NCI-H2196 (cell line): Measurements from ENCODE around the gene S1PR3.
"Not testable (repeated sequence)": the region's sequence is repeated elsewhere in the genome, so short reads cannot be mapped to it uniquely, and the experiment has no call there.

Experiments used
- DNase-seq: peaks from one replicate; lab custom pipeline; 2025; ENCODE audit not compliant: unreplicated experiment; lab: John Stamatoyannopoulos, UW

The S1PR3 gene

DNA sequence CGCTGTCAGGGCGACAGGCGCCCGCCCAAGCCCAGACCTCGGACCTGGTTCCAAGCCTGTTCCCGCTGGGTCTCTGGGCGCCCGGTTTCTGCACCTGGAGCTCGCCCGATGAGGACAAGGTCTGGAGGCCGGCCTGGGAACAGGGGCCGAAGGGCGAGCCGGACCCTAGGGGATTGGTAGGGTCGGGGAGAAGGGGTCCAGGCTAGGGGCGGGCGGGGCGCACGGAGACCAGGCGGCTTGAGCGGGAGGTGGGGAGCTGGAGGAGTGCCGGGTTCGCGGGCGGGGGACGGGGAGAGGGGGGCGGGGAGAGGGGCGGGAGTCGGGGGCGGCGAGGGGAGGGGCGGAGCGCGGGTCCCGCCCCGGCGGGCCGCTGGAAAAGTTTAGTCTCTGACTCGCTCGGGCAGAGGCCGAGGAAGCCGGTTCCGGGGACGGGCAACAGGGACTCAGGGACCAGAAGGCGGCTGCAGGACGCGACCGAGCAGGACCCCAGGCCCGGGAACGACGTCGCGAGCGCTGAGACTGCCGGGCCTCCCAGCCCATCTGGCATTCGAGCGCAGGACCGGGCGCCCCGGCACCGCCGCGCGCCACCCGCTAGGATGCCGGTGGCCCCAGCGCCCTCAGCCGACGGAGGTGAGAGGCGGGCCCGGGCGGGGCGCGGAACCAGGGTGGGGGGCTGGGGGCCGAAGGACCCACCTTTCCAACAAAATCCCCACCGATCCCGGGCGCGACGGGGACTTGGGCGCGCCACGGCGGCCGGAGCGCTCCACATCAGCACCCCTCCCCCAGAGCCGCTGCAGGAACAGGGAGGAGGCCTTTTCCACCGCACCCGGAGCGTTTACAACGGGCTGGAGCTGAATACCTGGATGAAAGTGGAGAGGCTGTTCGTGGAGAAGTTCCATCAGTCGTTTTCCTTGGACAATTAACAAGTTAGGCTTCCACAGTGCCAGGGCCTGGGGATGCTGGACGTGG lies at the start of gene S1PR3:
TSS of gene S1PR3 (plus strand) at position 403 of the 969 bp plus-strand sequence. CDS start 9,733 bp downstream, outside the sequence.
- DNase-seq, result no peak

DNA sequence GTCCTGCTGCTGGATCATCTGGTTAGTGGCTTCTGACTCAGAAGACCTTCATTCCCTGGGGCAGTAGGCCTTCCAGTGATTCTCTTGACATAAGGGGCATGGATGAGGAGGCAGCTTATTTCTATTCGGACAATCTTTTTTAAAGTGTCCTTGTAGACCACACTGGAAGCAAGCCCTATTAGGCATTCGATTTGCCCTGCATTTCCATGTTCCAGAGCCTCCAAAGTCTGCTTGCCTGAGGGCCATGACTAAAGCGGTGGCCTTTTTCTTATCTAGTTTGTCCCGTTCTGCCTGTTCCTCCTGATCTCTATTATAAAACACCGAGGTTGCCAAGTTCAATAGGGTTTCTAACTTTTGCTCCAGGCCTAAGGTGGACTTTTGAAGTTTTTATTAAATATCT lies 49.7 kb upstream of the S1PR3 start:
- DNase-seq, result not testable (repeated sequence)

DNA sequence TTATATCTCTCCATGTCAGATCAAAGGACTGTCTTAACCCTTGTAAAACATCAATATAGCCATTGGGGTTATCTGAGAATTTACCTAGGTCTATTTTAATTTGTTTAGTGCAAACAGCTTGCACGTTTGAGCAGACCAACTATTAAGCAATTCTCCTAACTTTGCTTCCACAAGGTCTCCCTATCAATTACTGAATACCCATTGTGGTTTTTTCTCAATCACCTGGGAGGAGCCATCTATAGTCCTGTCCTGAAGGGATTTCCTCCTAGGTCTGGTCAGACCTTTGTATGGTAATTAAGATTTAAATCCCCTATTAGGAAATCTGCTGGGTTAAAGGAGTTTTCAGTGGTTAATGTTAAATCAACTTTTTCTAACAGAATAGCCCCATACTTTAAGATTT lies 48.9 kb upstream of the S1PR3 start:
- no peak for DNase-seq

DNA sequence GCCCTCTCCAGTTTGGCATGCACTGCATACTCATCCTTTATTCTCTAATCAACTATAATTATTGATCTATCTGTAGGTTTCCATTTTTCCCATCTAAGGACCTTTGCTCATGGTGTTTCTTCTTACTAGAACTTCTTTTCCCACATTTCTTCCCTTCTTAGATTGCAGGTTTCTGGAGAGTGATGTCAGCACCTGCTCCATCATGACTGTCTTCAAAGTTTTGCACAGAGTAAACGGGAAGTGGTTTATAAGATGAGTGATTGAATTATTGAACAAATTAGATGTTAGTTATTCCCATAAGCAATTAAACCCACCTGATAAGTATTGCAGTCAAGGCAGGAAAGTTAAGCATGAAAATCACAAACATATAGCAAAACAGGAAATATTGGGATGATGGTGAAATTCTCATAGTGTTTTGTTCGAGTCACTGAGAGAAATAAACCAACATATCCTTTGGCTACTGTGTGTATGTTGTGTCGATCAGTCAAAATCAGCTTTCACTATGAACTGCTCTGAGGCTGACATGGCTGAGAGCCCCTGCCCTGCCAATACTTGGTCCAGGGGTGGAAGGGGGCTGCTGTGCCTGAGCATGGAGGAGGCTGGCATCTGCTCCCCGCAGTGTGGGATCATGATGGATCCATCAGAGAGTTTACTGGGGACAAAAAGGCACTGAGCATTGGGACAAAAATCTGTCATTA lies 45.5 kb upstream of the S1PR3 start:
- DNase-seq, result no peak

DNA sequence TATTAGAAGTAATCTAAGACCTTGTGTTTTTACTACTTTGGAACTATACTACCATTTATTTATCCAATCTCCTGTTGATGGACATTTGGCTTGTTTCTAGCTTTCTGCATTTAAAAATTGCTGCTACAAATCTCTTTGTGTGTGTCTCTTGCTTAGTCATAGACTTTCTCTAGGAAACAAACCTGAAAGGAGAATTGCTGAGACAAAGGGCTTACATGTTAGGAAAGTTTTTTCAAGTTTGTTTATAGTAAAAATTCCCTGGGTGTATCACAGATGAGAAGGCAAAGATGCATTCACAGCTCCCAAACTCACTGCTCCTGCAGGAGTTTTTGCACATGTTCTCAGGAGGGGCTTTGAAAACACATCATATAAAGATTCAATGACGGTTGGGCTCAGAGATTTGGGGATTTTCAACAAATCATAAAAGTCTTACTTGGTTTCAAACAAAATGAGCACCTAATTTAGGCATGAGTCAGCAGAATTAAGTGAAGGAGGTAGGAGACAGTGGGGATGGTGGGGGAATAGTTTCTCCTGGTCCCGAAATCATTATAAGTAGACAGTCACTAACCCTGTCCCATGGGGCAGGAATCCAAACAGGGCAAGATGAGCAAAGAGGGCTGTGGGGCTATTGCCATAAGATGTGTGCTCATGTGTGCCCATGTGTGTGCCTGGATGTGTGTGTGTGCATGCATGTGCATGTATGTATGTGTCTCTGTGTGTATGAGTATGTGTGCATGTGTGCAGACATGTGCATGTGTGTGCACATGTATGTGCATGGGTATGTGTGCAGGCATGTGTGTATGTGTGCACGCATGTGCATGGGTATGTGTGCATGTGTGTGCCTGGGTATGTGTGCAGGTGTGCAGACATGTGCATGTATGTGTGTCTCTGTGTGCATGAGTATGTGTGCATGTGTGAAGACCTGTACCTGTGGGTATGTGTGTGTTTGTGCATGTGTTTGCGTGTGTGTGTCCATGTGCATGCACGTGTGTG lies 43.4 kb upstream of the S1PR3 start:
- no peak for DNase-seq

DNA sequence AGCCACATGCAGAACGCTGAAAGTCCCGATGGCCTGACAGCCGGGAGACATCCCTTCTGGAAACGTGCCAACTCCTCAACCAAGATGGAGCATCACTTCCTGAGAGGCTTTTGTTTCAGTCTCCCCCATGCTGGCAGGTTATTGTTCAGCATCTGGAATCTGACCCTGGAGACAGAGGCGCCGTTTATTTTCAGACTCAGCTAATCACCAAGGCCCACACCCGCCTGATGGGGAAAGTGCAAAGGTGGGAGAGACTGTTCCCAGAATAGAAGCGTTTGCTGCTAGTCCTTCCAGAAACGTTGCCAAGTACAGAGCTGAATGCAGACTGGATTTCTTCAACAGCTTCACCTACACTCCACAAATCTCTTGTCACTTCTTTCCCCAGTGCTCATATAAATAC lies 41.8 kb upstream of the S1PR3 start:
- no peak for DNase-seq

DNA sequence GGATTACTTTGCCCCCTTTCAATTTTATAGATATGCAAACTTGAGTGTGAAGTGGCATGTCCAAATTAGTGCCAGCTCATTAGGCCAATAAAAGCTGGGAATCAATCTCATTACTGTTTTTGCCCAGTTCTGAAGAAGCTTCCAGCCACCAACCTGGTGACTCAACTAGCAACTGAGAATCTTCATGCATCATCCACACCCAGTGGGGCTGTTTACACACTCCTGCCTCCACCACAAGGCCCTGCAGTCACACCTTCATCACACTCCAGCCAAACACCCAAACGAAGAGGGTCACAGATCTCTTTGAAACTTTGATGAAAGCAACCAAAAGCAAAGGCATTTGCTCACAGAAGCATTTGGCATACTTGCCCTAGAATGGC lies 41.3 kb upstream of the S1PR3 start:
- DNase-seq, result no peak

DNA sequence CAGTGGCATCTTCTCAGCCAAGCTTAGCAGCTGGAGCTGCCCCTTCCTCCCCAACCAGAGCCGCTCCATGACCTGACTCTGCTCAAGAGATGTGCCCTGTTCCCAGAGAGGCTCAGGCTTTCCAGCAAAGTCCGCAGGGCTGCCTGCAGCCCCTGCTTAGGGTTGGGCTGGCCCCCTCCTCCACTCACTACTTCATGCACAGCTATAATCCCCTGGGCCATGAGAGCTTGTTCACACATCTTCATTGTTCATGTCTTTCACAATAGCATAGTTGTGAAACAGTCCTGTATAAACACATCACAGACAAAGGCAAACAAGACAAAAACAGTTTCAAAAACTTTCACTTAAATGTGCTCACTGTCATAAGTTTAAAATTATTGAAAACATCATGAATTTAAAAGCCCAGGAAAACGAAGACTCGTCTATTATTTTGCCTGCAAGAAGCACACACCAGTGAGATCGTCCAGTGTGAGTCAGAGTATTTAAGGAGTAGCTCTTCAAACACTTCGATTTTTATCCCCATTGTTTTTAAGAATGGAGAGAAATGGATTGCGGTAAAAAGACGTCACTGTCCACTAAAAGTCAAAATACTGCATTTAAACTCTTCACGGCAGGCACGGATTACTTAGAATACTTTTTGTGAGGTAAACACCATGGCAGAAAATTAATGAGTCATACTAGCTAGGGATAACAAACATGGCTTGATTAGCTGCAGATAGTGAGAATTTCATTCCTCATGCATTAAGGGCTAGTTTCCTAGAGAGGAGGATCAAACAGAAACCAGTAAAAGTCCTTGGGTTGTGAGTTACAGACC lies 40.7 kb upstream of the S1PR3 start:
- DNase-seq, result no peak

DNA sequence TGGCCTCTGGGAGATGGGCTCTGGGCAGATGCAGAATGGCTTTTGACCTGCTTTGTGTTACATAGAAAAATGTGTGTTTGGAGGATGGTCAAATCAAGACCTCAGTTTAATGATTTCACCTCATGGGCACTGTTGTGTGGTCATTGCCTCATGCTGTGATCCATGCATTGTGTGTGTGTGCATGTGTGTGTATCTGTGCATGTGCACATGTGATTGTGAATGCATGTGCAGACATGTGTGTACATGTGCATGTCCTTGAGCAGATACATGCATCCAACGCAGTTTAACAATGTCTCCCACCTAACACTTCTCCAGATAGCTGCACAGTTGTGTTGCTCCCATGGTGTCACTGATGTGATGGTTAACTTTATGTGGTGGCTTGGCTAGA lies 40.1 kb upstream of the S1PR3 start:
- DNase-seq, result no peak

DNA sequence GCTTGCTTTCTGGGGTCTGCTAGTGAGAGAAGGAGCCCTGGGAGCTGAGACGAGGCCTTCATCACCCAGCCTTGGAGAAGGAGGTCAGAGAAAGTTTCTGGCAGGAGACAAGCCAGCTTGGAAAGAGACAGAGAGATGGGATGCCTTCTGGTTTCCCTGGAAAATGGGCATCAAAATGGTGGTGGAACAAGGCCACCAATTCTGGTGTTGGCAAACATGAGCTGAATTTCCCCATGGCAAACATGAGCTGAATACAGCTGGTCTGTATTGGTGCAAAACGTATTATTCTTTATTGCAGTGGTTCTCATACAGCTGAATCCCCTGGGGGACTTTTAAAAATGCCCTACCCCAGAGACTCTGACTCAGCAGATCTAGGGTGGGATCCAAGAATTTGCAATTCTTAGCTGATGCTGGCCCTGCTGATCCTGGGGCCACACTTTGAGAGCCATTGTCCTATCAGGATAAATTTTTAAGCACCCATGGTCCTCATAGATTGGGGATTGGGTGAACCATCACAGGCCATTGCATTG lies 39.1 kb upstream of the S1PR3 start:
- no peak for DNase-seq

DNA sequence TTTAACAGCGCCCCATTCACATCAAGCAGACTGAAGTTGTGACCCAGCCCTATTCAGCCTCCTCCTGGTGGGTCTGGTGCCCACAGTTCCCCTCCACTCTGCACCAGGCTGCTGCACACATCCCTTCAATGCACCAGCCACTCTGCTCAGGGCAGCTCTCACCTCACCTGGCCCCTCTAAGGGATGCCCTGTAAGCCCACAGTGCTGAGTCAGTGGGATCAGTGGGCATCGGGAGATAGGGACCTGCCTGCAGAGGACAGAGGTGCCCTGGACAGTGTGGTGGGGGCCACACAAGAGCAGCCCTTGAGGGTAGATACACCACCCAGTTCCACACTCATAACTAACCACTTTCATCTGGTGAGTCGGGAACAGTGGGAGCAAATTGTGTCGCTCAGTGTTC lies 38.3 kb upstream of the S1PR3 start:
- DNase-seq, result no peak

DNA sequence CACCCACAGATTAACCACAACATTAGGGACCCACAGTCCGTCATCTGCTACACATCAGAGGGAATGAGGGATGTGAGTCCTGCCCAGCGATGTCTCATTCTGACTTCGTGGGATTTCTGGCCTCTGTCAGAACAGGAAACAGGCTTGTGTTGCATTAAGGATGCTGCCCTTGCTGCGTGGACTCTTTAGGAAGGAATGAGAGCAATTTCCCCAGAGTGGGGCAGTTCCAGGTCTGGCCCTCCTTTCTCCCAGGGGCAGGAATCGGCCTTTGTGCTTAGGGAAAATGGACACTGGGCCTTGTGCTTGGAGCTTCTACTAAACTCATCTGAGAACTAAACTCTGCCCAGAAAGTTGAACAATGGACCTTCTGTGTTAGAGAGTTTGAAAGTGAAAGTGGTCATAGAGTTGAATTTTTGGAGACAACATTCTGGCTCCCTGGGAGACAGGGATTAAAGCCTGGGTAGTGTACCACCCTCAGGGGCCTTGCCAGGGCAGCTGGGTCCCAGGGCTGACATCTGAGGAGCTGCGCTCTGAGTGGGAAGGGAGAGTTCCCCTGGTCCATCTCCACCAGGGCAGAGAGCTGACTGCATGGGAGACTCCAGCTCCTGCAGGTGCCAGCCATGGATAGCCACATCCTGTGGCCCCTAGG lies 37.8 kb upstream of the S1PR3 start:
- DNase-seq, result no peak

DNA sequence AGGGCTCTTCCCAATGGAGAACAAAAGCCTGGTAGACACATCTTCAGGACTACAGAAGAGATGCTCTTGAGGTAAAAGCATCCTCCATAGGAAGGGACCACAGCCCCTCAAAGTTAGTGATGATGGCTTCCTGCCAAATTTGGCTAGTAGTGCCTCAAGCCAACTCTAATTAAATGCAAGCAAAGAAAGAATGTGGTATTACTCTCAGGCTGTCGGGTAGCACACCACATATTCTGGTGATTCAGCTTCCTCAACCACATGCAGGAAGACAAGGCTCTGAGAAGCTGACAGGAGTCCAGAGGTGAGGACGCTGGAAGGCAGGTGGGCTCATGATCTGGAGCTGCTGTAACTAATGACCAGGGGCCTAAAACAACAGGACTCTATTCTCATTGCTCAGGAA lies 37.2 kb upstream of the S1PR3 start:
- DNase-seq, result no peak

DNA sequence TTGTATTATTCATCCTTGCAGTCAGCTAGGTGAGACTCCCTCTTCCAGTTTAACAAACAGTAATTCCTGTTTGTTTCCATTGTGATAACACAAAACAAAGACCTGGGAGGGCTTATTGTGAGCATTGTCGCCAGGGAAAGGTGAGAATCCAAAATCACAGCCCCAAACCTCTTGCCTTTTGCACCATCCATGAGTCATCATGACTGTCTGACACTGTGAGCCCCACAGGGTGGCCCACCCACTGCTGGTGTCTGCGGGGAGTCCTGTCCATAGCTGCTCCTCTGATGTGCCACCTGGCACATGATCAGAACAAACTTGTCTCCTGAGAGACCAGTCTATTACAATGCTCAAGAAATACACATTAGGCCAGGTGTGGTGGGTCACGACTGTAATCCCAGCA lies 33.7 kb upstream of the S1PR3 start:
- DNase-seq, result no peak

DNA sequence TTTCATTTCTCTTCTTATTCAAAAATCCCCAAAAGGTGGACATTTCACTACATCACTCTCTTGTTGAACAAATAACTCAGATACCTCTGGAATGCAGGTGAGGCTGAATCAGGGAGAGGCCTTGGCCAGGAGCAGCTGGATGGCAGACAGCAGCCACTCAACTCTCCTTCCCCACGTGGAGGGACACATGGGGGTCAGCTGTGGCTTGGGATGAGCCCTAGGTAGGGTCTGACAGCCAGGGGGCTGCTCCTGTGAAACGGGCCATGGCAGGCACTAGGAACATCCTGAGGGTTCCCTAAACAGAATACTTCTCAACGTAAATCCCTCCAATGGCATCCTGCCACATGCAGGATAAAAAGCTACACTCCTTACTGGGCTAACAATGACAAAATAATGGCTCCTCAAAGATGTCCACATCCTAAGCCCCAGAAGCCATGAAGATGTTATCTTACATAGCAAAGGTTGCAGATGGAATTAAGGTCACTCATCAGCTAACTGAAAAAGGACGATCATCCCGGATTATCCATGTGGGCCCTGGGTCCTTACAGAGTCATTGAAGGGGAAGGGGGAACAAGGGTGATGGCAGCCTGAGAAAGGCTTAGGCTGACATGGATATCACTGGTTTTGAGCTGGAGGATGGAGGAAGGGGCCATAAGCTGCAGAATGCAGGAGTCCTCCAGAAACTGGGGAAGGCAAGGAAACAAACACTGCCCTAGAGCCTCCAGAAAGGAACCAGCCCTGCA lies 31.4 kb upstream of the S1PR3 start:
- no peak for DNase-seq

DNA sequence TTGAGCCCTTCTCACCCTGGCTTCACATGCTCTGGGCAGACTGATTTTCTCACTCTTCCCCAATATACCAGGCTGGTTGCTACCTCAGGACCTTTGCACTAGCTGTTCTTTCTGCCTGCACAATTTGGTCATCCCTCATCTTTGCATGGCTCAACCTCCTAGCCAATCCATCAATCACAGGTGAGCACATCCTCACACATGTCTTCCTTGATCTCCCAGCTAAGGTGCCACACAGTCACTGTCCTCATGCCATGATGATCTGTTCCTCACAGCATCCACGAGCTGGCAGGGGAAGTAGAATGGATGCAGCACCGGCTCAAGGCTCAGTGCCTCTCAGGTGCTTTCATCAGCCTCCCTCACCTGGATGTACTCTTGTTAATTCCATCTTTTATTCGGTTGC lies 30.6 kb upstream of the S1PR3 start:
- DNase-seq, result no peak

DNA sequence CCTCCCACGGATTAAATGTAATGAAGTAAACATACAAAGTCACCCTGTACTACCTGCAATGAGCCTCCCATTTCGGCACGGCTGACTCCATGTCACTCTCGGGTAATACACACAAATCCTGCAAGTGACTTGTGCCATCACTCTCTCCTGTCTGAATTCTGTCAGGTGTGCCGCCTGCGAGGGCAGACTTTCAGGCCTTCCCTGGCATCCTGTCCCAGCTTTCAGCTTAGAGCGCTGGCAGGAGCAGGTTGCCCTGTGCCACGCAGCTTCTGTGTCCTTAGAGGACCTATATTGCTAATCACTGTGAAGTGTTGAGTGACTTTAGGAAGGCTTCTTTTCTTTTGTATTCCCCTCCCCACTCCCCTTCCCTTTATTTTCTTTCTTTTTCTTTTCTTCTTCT lies 25.8 kb upstream of the S1PR3 start:
- no peak for DNase-seq

DNA sequence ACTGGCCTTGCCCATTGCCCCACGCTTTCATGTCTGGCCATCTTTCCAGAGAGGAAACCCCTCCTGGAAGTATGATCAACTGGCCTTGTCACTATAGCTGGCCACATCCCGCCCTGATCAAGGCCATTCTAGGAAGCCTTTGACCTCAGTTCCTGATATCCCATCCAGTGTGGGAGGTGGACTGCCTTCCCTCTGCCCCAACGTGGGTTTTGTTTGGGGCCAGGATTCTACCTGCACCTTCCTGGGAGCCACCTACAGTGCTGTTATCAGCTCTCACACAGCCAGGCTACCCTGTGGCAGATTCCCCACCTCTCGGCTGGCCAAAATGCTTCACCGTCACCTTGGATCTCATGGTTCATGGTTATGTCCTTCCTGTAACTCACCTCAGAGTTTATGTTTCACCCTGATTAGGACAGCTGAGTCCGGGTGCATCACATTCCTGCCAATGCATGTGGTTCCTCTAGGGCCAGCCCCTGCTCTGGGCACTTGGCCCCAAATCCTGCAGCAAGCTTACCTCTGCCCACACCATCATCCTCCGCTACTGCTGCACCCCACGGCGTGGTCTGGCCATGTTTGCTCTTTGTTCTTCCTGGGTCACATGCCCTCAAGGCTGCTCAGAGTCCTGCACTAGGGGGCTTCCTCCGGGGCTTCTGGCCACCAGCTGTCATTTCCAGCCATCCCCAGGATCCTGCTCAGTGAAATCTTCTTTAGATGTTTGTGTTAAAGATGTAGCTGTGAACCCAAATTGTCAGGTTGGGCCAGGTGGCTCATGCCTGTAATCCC lies 24.2 kb upstream of the S1PR3 start:
- no peak for DNase-seq
